ENCODE data around the gene CTBP1. TPM values are rescaled to one million over a fixed set of nuclear protein-coding genes. Genes with fewer than 3 reads are reported as not detected.

Gene CTBP1
- total RNA-seq, 1 experiment from 2014 or later, result 136 TPM

- H3K79me2 ChIP-seq (ENCODE audit: insufficient read depth, low read length), result peaks cover 19% of the 10 kb centered on the region; the same call in 1 of the 2 replicates
- H2BK120ac ChIP-seq (ENCODE audit: low read depth, low read length, poor library complexity, severe bottlenecking), result no peak overlapping the region
- no peak overlapping the region for H3K9ac ChIP-seq (ENCODE audit: extremely low read depth, insufficient read length, low read length)
- H3K27me3 ChIP-seq (ENCODE audit: insufficient read depth, low read length), result no peaks in the 10 kb centered on the region
- no peak overlapping the region for H4K5ac ChIP-seq (ENCODE audit: insufficient read length, low read depth, low read length)
- H3T11ph ChIP-seq (ENCODE audit: low read length), result no peak overlapping the region
- H4K8ac ChIP-seq (replicated peaks; ENCODE audit: insufficient read length, low read depth, low read length), result no peak overlapping the region
- no peak overlapping the region for H2BK12ac ChIP-seq (ENCODE audit: insufficient read length, low read depth, low read length)
- H3K4me1 ChIP-seq (ENCODE audit: insufficient read depth, low read length), result no peaks in the 10 kb centered on the region
- no peaks in the 10 kb centered on the region for H3K9me3 Mint-ChIP-seq
- H4K91ac ChIP-seq (ENCODE audit: insufficient read length, low read depth, low read length), result no peak overlapping the region
- DNase-seq, result no peak
- no peak overlapping the region for H2BK5ac ChIP-seq (ENCODE audit: insufficient read length, low read length)
- H3K23me2 ChIP-seq (ENCODE audit: insufficient read length, low read depth, low read length, poor library complexity, severe bottlenecking), result no peaks in the 10 kb centered on the region
- H3K18ac ChIP-seq (ENCODE audit: insufficient read length, low read depth, low read length), result no peak overlapping the region
- no peak overlapping the region for H3K4ac ChIP-seq (ENCODE audit: low read depth, low read length)
- no peak overlapping the region for H2AFZ ChIP-seq (ENCODE audit: low read length)
- no peak overlapping the region for H3K23ac ChIP-seq (ENCODE audit: insufficient read length, low read depth, low read length)
- peaks cover 4% of the 10 kb centered on the region for H3K79me1 ChIP-seq (ENCODE audit: insufficient read depth, low read depth, low read length, poor library complexity, severe bottlenecking)
- no peak overlapping the region for H3K27ac ChIP-seq (ENCODE audit: insufficient read length, low read depth, low read length)
- H3K9me3 ChIP-seq (ENCODE audit: control insufficient read depth, low read depth, low read length), result no peaks in the 10 kb centered on the region
- no CpG with 5 or more reads among the region's 43 CpGs for WGBS (ENCODE audit: extremely low coverage, insufficient read length, low lambda C conversion rate)
- peaks cover 1% of the 10 kb centered on the region for H4K20me1 ChIP-seq (ENCODE audit: control insufficient read depth, insufficient read depth, insufficient read length)
- no peak overlapping the region; the same call in 1 of the 2 replicates for H3K14ac ChIP-seq (ENCODE audit: insufficient read depth, low read length)
- H3K4me3 Mint-ChIP-seq, result no peak overlapping the region
- no peaks in the 10 kb centered on the region for H3K27me3 Mint-ChIP-seq (ENCODE audit: low read depth)
- no peaks in the 10 kb centered on the region for H3K4me1 Mint-ChIP-seq
- H2BK20ac ChIP-seq (ENCODE audit: low read depth, low read length, poor library complexity, severe bottlenecking), result no peak overlapping the region
- H3K27ac Mint-ChIP-seq, result peak overlapping the region in 1 of 3 experiments; percentile 9; a peak in 1 of 7 replicates
- TF ChIP-seq CTCF (conservative IDR thresholded peaks at IDR 0.05), result no peak
- no peak overlapping the region for H2BK15ac ChIP-seq (ENCODE audit: low read depth, low read length)
- H2AK5ac ChIP-seq (ENCODE audit: insufficient read length, low read length), result no peak overlapping the region
- no peak overlapping the region for H3K4me2 ChIP-seq (ENCODE audit: insufficient read depth, insufficient read length, low read length)
- H3K56ac ChIP-seq (ENCODE audit: insufficient read length, low read depth, low read length), result no peak overlapping the region
- peaks cover 26 to 49% (median 47%) of the 10 kb centered on the region in 3 experiments; a peak in 6 of 7 replicates for H3K36me3 Mint-ChIP-seq (ENCODE audit: insufficient read depth in 1 of 3, low read depth in 3 of 3)
Observed at GRCh38 chr4:1239141-1239949, 9.6 kb downstream of the CTBP1 start.

Data from H9 (cell line).